Cardiac fibroblast (primary cell): Measurements from ENCODE around the gene CCM2L.

Experiments used
- DNase-seq, 2 donors: peaks; one replicate each; pipeline versions ENCODE4 v3.0.0 to v3.0.0-alpha.2; 2010; ENCODE audit warnings: low read depth in 2 of 2
- H3K4me3 ChIP-seq, 2 donors: replicated peaks in 1 of 2; 1 replicate in 1 of 2; 2 replicates in 1 of 2; pipeline ENCODE4 v1.5.1; 2011; ENCODE audit warnings: low read depth in 2 of 2, low read length in 2 of 2, mild to moderate bottlenecking in 2 of 2, moderate library complexity in 1 of 2
- CTCF ChIP-seq: IDR thresholded peaks from one replicate; pipeline ENCODE4 v1.5.1; 2011; ENCODE audit warnings: low read depth, mild to moderate bottlenecking, low read length, inconsistent platforms

CCM2L gene

GRCh38 chr20:31990641-31991338 lies 19.4 kb upstream of the CCM2L start:
- no peak for DNase-seq
- no peak for TF ChIP-seq CTCF
- H3K4me3 ChIP-seq: no peak overlapping the region

- no peak for DNase-seq
- no peak overlapping the region for H3K4me3 ChIP-seq
- TF ChIP-seq CTCF: no peak
These were observed 18.9 kb upstream of the CCM2L start for GRCh38 chr20:31991339-31991705.

- no peak for TF ChIP-seq CTCF
- H3K4me3 ChIP-seq: no peak overlapping the region
These were observed 18.2 kb upstream of the CCM2L start for GRCh38 chr20:31992086-31992485.

GRCh38 chr20:31996996-31997395 lies 13.2 kb upstream of the CCM2L start:
- H3K4me3 ChIP-seq: no peak overlapping the region
- DNase-seq: no peak
- no peak for TF ChIP-seq CTCF

More at GRCh38 chr20:31992086-31992485, 18.2 kb upstream of the CCM2L start:
- no peak for DNase-seq

- no peak for TF ChIP-seq CTCF
- H3K4me3 ChIP-seq: no peak overlapping the region
- no peak for DNase-seq
These were observed 12.0 kb upstream of the CCM2L start for GRCh38 chr20:31998246-31998645.

GRCh38 chr20:32003325-32003724 lies 6.9 kb upstream of the CCM2L start:
- H3K4me3 ChIP-seq: no peak overlapping the region
- no peak for DNase-seq
- no peak for TF ChIP-seq CTCF

GRCh38 chr20:32004963-32005362 lies 5.3 kb upstream of the CCM2L start:
- DNase-seq: peak; percentile 33 to 41
- H3K4me3 ChIP-seq: no peak overlapping the region
- TF ChIP-seq CTCF: no peak
